Right renal cortex interstitium (tissue), 3 donors: ENCODE measurements around the gene UNC45B. TPM values are rescaled to one million over a fixed set of nuclear protein-coding genes. Genes with fewer than 3 reads are reported as not detected.
A peak's percentile ranks its signal among the peaks of the same experiment; 100 is the strongest.
"Not testable (repeated sequence)": the region's sequence is repeated elsewhere in the genome, so short reads cannot be mapped to it uniquely, and the experiment has no call there.

ENCODE experiments used
- DNase-seq, 3 donors: peaks; one replicate each; pipeline ENCODE4 v3.0.0-alpha.2; 2013; ENCODE audit warnings: low read depth in 3 of 3, low spot score in 2 of 3
- polyA plus RNA-seq, 3 donors: library from polyadenylated mRNA; unstranded; fragments of 120-200 nt; gene quantifications; one replicate each; pipeline ENCODE4 v1.2.1, GENCODE V29; 2013; ENCODE audit not compliant: insufficient read length in 3 of 3

Gene UNC45B
- polyA plus RNA-seq, 3 donors = 0.21 to 0.27 (median 0.25) TPM

DNA sequence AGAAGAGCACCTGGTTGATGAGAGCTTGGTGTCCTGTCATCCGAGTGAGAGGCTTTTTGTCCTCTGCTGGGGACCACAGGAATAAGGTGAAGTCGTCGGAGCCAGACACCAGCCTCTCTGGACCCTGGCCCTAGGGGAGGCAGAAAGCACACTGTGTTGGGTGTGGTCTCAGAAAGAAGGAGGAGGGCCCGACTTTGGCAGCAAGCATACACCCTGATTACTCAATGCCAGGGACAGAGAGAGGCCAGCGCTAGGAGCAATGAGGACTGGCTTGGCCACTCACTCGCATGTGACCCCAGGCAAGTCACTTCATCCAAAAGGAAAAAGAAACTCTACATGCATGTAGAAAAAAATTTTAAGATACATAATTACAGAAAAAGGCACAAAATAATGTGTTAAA is 12.3 kb upstream of the UNC45B start:
- no peak for DNase-seq

DNA sequence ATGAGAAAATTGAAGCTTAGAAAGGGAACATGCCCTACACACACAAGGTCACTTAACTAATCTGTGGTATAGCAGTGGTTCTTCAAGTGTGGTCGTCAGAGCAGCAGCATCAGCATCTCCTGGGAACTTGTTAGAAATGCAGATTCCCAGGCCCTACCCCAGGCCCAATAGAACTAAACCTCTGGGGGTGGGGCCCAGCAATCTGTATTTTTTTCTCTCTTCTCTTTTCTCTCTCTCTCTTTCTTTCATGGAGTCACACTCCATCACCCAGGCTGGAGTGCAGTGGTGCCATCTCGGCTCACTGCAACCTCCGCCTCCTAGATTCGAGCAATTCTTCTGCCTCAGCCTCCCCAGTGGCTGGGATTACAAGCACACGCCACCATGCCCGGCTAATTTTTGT is 9.4 kb upstream of the UNC45B start:
- DNase-seq = no peak

DNA sequence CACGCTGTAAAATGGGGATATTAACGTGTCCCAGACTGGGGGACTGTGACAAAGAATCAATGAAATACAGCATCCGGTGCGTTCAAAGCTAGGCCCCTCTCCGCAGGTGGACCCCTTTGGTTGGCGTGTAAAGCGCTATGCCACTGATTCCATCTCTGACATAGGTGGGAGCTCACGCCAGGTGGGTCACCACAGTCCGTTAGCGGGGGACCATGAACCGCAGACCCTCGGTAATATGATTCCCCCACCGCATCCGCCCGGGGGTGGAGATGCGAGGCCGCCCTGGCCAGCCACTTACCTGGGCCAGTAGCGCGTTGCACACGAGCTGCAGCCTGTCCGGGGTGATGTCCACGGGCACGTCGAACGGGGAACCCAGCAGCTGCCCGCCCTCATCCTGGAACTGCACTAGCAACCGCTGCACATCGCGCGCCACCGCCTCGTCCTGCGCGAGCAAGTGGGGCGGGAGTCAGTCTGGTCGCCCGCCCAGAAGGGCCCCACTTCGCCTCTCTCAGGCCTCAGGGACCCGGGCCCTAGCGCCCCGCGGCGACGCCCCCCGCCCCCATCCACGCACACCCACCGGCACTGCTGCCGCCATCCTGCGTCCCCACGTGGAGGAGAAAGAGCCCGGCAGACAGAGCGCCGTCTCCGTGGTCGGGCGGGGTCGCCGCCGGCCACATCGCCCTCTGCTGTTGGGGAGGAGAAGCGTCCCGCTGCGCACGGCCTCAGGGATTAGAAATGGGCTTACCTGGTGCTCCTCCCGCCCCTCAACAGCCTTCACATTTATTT is 5.7 kb upstream of the UNC45B start, which contains the start of gene NLE1:
Gene NLE1 (minus strand): TSS at position 623 of the 786 bp plus-strand sequence. CDS start 28 bp downstream, at position 595.
- peak in 1 of 3 donors; percentile 50 for DNase-seq

- DNase-seq = no peak
Observed at GRCh38 chr17:35142467-35142796, 5.2 kb upstream of the UNC45B start.

GRCh38 chr17:35144840-35145239 is 2.8 kb upstream of the UNC45B start:
- DNase-seq = no peak

GRCh38 chr17:35146214-35146833 is 1.3 kb upstream of the UNC45B start:
- no peak for DNase-seq

DNA sequence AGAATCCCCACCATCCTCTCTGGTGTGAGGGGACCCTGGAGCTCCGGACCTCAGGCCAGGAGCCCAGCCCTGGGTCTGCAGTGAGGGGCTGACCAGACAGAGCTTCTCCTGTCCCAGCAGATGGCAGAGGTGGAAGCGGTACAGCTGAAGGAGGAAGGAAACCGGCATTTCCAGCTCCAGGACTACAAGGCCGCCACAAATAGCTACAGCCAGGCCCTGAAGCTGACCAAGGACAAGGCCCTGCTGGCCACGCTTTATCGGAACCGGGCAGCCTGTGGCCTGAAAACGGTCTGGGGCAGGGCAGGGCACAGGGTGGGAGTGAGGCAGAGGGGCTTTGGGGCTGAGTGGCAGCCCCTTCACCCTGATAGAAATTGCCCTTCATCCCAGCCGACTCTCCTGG is 527 bp downstream of the UNC45B start:
- DNase-seq = no peak

GRCh38 chr17:35149941-35150340 is 2.3 kb downstream of the UNC45B start:
- no peak for DNase-seq

- DNase-seq = not testable (repeated sequence)
Observed at GRCh38 chr17:35151080-35151479, 3.5 kb downstream of the UNC45B start.

DNA sequence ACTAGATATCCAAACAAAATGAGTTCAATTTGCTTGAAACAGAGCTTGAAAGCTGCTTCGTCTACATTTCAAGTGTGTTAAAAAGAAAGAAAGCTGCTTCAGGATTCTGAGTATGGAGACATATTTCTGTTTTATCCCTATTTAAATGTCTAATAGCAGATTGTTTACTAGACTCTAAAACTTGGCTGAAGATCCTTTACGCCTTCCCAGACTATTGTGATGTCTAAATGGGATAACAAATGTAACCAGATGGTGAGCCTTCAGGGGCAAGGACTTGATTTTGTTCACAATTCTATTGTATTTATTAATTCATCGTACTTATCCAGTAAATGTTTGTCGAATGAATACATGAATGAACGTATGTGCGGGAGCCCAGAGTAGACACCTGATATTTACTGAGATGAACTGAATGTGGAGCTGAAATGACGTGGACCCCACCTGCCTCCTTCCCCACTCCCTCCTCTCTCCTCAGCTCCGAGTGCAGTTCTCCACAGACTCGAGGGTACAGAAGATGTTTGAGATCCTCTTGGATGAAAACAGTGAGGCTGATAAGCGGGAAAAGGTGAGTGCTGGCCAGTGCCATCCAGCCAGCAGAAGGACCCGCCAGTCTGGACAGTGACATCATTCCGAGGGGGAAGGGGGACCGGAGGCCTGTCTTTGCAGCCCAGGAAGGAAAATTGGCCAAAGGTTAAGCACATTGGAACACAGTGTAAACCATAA is 5.0 kb downstream of the UNC45B start:
- no peak for DNase-seq

DNA sequence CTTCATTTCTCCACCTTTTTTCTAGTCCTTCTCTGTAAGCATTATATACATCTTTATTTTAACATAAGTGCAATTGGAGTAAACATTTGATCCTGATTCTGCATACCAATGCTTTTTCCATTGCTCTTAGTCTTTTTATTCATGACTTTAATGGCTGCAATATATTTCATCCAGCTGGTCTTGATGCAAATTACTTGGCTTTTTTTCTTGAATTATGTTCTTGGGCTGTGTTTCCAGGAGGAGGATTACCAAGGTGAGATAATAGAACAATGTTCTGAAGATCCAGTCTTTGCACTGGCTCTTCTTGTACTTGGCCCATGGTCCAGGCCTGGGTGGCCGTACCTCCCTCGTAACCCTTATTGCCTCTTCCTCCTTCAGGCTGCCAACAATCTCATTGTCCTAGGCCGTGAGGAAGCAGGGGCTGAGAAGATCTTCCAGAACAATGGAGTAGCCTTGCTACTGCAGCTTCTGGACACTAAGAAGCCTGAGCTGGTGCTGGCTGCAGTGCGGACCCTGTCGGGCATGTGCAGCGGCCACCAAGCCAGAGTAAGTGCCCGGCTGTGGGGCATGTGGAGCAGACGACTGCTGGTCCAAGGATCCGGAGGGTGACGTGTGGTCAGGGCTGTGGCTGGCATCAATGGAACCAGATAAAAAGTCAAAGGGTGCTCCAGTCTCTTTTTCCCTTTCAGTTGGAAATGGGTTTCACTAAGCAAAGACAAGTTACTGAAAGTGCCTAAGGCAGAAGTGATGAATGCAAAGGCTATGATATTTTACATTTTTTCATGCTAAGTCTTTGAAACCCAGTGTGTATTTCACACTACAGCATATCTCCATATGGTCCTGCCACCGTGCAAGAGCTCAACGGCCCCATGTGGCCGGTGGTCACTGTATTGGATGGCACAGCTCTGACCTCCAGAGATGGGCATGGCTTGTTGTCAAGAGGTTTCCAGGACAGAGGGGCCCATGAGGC is 6.9 kb downstream of the UNC45B start:
- no peak for DNase-seq

DNA sequence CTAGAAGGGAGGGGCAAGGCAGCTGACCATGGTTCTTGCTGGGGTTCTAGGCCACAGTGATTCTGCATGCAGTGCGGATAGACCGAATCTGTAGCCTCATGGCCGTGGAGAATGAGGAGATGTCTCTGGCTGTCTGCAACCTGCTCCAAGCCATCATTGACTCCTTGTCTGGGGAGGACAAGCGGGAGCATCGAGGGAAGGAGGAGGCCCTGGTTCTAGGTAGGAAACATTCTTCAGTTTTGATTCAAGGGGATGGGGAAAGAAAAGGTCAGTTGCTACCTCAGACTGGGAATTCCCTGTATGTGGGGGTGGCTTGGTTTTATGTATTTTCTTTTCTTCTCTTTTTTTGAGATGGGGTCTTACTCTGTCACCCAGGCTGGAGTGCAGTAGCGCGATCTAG is 7.6 kb downstream of the UNC45B start:
- no peak for DNase-seq

GRCh38 chr17:35159940-35160339 is 12.3 kb downstream of the UNC45B start:
- no peak for DNase-seq

DNA sequence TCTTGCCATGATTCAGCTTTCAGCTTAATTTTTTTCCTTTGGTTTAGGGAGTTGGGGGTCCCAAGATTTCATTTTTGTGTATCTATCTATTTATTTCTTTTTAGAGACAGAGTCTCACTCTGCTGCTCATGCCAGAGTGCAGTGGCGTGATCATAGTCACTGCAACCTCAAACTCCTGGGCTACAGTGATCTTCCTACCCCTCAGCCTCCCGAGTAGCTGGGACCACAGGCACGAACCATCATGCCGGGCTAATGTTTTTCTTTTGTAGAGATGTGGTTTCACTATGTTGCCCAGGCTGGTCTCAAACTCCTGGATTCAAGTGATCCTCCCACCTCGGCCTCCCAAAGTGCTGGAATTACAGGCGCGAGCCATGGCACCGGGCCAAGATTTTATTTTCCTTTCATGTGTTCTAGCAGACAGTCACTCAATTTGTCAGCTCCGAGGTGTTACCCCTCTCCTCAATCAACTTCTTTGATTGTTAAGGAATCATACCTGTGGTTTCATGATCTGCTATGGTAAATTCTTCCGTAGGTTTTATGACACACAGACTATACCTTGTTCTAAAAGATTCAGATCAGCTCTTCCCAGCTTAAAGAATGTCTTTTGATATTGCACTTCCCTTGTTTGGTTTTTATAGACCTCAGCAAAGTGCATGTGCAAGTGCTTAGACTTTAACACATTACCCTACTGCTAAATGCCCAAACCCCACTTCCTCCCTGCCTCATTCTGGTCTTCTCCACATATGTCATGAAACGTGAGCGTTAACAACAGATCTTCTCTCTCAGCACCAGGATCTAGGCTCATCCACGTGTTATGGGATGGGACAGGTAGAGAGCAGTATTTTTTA is 13.0 kb downstream of the UNC45B start:
- DNase-seq = no peak

DNA sequence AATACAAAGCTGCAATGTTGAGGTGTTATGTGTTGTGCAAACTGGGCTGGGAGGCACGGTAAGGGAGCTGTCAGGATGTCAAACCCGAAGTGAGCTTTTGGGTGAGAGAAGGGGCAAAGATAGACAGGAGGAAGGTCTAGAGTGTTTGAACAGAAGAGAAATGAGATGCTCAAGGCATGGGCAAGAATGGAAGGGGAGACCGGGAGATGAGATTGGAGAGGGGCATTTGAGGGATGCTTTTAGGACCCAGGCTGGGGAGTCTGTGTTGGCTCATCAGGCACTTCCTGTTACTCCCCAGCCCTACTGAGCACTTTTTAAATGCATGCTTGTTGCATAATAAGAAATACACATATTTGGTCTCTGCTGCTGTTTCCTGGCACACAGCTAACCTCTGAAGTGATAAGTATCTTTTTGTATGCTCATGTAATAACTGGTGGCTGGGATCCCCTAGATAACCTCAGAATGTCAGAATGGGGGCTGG is 13.7 kb downstream of the UNC45B start:
- DNase-seq = no peak

DNA sequence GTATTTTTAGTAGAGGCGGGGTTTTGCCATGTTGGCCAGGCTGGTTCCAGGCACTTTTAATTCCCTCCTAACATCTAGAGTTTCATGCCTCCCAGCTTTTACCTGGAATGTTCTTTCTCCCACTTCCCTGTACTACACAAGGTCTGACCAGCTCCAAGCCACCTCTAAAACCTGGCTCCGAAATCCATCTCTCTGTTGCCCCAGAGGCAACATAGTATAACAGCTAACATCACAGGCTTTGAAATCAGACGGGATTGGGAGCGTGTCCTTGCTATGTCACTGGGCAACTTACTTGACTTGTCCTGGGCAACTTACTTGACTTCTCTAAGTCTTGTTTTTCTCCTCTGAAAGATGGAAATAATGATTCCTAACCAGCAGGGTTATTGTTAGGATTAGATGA is 15.1 kb downstream of the UNC45B start:
- DNase-seq = no peak

DNA sequence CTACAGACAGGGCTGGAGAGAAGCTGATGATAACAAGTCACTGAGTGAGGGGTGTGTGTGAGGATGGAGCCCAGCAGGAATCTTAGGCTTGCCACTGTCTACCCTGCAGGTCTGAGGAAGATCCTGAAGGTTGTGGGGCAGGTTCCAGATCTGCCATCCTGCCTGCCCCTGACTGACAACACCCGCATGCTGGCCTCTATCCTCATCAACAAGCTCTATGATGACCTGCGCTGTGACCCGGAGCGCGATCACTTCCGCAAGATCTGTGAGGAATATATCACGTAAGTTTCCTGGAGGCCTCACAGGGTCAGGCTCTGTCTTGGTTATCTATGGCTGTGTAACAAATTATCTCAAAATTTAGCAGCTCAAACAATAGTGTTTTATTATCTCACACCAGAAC is 16.3 kb downstream of the UNC45B start:
- no peak for DNase-seq

DNA sequence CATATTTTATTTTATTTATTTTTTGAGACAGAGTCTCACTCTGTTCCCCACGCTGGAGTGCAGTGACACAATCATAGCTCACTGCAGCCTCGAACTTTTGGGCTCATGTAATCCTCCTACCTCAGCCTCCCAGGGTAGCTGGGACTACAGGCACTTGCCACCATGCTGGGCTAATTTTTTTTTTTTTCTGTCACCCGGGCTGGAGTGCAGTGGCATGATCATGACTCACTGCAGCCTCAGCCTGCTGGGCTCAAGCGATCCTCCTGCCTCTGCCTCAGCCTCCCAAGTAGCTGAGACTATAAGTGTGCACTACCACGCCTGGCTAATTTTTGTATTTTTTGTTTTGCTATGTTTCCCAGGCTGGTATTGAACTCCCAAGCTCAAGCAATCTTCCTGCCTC is 17.1 kb downstream of the UNC45B start:
- no peak for DNase-seq

- DNase-seq = no peak
Observed at GRCh38 chr17:35166526-35166925, 18.9 kb downstream of the UNC45B start.

GRCh38 chr17:35167046-35167445 is 19.4 kb downstream of the UNC45B start:
- DNase-seq = no peak
